Mucosa of descending colon (tissue), 3 donors: ENCODE data around the gene SLC30A9. TPM values are rescaled to one million over a fixed set of nuclear protein-coding genes. Genes with fewer than 3 reads are reported as not detected.

Experiments used
- ATAC-seq: fragments of 200-7000 bp; cut with Tn5 transposase; one replicate; pipeline ENCODE4 v1.9.1; 2020; ENCODE audit warnings: mild to moderate bottlenecking, moderate library complexity
- DNase-seq, 3 donors: peaks; one replicate each; pipeline ENCODE4 v3.0.0-alpha.2; 2020
- H3K36me3 ChIP-seq: fragments of 200-600 bp; one replicate; pipeline ENCODE4 v1.8.0; 2021; ENCODE audit warnings: low read depth, mild to moderate bottlenecking
- H3K4me1 ChIP-seq: fragments of 200-600 bp; one replicate; pipeline ENCODE4 v1.8.0; 2021; ENCODE audit warnings: low read depth, mild to moderate bottlenecking
- H3K4me3 ChIP-seq: fragments of 200-600 bp; one replicate; pipeline ENCODE4 v1.8.0; 2021; ENCODE audit warnings: mild to moderate bottlenecking
- H3K9me3 ChIP-seq: fragments of 200-600 bp; one replicate; pipeline ENCODE4 v1.8.0; 2021; ENCODE audit warnings: mild to moderate bottlenecking
- intact Hi-C, 2 donors: fragments of 100-400 bp; cut with DNase I in 1 of 2; cut with micrococcal nuclease in 1 of 2; formaldehyde crosslinking; loops; one replicate each; pipeline versions ENCODE4 v1.11.0 to v1.11.1; 2022; cut with DNase I, micrococcal nuclease
- total RNA-seq, 3 donors: library from RNA; stranded (reverse); fragmentation: NEBNext Ultra II Directional in 2 of 3; extraction: Animal tissue kit (Norgen Biotek cat#: 25700) in 2 of 3; gene quantifications; one replicate each; pipeline versions ENCODE4 v1.2.1 to v1.2.4, GENCODE V29; 2021 to 2023
- TF ChIP-seq, protein P1 (sequence below): fragments of 200-600 bp; IDR thresholded peaks from one replicate; pipeline ENCODE4 v1.8.0; 2022; ENCODE audit warnings: antibody characterized with exemption, mild to moderate bottlenecking
- donor health status: DM: no; HTN: no; CAD: no; lungs with moderate emphysema.
- donor health status: DM: no; HTN: no; CAD: no.
- donor health status: DM: no; HTN: yes; CAD: no.

The SLC30A9 gene
- total RNA-seq, 3 donors from 2014 or later = 44.6 to 63.2 (median 57.8) TPM

DNA sequence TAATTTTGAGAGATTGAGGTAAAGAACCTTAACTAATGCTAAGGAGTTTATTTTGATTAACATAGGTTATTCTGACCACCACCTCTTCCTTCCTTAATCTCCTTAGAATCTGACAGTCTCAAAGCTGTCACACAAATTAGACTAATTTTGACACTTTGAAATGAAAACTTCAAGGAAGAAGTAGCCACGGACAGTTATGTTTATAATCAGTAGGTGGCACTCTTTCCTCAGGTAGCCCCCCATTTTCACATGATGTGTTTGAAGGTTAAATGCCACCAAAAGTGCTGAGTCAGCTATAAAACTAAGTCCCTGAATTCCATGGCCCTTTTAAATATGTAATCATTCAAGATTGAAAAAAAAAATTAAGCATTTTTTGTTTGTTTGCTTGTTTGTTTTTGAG, 32.7 kb upstream of the SLC30A9 start:
- H3K4me1 ChIP-seq = no peaks in the 10 kb centered on the region
- no peak overlapping the region for H3K4me3 ChIP-seq
- DNase-seq (no peak), ATAC-seq (no peak)
- intact Hi-C loops = no loop called here
- no peaks in the 10 kb centered on the region for H3K9me3 ChIP-seq
- TF ChIP-seq, protein P1, sequence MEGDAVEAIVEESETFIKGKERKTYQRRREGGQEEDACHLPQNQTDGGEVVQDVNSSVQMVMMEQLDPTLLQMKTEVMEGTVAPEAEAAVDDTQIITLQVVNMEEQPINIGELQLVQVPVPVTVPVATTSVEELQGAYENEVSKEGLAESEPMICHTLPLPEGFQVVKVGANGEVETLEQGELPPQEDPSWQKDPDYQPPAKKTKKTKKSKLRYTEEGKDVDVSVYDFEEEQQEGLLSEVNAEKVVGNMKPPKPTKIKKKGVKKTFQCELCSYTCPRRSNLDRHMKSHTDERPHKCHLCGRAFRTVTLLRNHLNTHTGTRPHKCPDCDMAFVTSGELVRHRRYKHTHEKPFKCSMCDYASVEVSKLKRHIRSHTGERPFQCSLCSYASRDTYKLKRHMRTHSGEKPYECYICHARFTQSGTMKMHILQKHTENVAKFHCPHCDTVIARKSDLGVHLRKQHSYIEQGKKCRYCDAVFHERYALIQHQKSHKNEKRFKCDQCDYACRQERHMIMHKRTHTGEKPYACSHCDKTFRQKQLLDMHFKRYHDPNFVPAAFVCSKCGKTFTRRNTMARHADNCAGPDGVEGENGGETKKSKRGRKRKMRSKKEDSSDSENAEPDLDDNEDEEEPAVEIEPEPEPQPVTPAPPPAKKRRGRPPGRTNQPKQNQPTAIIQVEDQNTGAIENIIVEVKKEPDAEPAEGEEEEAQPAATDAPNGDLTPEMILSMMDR = no peak
- no peaks in the 10 kb centered on the region for H3K36me3 ChIP-seq

DNA sequence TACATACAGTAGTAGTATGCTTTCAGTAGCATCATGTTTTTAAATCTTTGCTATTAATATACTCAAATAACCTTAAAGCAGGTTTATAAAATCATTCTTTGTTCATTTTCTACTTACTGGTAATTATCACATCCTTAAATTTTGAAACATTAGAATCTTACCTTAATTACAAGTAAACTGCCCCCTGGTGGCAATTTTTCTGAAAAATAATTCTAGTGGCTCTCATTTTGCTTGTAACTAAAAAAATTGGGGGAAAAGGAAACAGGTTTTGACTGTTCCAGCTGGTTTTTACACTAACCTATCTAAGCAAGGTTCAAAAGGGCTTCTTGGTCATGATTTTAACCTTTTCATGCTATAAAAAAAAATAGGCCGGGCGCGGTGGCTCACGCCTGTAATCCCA, 27.2 kb upstream of the SLC30A9 start:
- no peaks in the 10 kb centered on the region for H3K4me1 ChIP-seq
- intact Hi-C loops = no loop called here
- TF ChIP-seq, protein P1 = no peak
- peak in 1 of 3 donors; percentile 14 for DNase-seq
- no peaks in the 10 kb centered on the region for H3K36me3 ChIP-seq
- H3K4me3 ChIP-seq = no peak overlapping the region
- H3K9me3 ChIP-seq = no peaks in the 10 kb centered on the region
- ATAC-seq = no peak

DNA sequence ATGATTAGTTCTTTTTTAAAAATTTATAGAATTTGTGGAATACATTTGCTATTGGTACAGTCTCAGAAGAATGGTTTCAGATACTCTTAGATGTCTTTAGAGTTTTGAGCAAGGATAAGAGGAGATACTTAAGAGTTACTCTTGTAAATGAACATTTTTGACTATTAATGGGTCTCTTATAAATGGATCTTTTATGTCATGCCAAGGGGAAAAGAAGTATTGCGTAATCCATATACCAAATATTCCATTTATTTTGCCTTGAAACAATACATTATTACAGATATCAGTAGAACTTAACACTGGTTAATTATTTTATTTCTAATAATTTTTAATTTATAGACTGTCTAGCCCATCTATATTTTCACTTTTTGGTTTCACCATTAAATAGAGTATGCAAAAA, 25.9 kb upstream of the SLC30A9 start:
- Histone ChIP-seq H3K4me3 (no peak overlapping the region), H3K4me1 (no peaks in the 10 kb centered on the region), H3K9me3 (peaks cover 4% of the 10 kb centered on the region), H3K36me3 (no peaks in the 10 kb centered on the region)
- DNase-seq = no peak
- TF ChIP-seq, protein P1 = no peak
- ATAC-seq = no peak
- intact Hi-C loops = no loop called here

DNA sequence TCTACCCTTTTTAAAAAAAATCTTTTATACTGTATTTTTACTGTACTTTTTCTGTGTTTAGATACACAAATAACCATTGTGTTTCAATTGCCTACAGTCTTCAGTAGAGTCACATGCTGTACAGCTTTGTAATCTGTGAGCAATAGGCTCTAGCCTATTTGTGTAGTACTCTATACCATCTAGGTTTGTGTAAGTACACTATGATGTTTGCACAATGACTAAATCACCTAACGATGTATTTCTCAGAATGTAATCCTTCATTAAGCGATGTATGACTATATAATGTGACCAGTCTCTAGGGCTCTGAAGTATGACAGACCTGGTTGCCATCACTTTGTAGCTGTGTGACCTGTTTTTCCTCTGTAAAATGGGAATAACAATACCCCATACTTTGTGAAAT, 22.9 kb upstream of the SLC30A9 start:
- intact Hi-C loops = no loop called here
- no peak for DNase-seq
- no peak overlapping the region for H3K4me3 ChIP-seq
- H3K9me3 ChIP-seq = peaks cover 4% of the 10 kb centered on the region
- no peaks in the 10 kb centered on the region for H3K4me1 ChIP-seq
- ATAC-seq = peak; percentile 25
- TF ChIP-seq, protein P1 = no peak
- no peaks in the 10 kb centered on the region for H3K36me3 ChIP-seq

DNA sequence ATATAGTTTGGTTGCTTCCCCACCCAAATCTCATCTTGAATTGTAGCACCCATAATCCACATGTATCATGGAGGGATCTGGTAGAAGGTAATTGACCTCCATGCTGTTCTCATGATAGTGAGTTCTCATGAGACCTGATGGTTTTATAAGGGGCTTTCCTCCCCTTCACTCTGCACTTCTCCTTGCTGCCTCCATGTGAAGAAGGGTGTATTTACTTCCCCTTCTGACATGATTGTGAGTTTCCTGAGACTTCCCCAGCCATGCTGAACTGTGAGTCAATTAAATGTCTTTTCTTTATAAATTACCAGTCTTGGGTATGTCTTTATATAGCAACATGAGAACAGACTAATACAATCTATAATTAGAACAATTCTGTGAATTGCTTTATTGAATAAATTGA, 20.7 kb upstream of the SLC30A9 start:
- intact Hi-C loops = no loop called here
- H3K36me3 ChIP-seq = no peaks in the 10 kb centered on the region
- ATAC-seq = no peak
- TF ChIP-seq, protein P1 = no peak
- H3K4me1 ChIP-seq = no peaks in the 10 kb centered on the region
- H3K9me3 ChIP-seq = peaks cover 4% of the 10 kb centered on the region
- no peak overlapping the region for H3K4me3 ChIP-seq
- DNase-seq = no peak

DNA sequence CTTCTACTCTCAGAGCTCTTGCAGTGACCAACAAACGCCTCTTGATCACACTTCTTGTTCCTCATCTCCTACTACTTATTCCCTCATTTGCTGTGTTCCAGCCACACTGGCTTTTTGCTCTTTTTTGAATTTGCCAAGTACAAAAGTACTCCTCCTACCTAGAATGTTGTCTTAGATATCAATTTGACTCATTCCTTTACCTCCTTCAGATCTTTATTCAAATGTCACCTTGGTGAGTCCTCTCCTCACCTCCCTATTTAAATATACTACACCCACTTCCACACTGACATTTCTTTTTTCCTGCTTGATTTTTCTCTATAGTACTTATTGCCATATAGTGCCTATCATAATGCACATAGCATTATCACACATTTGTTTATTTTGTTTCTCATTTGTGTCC, 15.0 kb upstream of the SLC30A9 start:
- no peak for ATAC-seq
- TF ChIP-seq, protein P1 = no peak
- Histone ChIP-seq H3K4me1 (no peaks in the 10 kb centered on the region), H3K4me3 (no peak overlapping the region), H3K36me3 (no peaks in the 10 kb centered on the region), H3K9me3 (no peaks in the 10 kb centered on the region)
- intact Hi-C loops = no loop called here
- no peak for DNase-seq
